ENCODE measurements around the gene AP1S2. TPM values are rescaled to one million over a fixed set of nuclear protein-coding genes. Genes with fewer than 3 reads are reported as not detected.
"Not testable (repeated sequence)": the region's sequence is repeated elsewhere in the genome, so short reads cannot be mapped to it uniquely, and the experiment has no call there.

Gene AP1S2
- total RNA-seq, 2 experiments from 2014 or later: 40.2 to 49.5 TPM

DNA sequence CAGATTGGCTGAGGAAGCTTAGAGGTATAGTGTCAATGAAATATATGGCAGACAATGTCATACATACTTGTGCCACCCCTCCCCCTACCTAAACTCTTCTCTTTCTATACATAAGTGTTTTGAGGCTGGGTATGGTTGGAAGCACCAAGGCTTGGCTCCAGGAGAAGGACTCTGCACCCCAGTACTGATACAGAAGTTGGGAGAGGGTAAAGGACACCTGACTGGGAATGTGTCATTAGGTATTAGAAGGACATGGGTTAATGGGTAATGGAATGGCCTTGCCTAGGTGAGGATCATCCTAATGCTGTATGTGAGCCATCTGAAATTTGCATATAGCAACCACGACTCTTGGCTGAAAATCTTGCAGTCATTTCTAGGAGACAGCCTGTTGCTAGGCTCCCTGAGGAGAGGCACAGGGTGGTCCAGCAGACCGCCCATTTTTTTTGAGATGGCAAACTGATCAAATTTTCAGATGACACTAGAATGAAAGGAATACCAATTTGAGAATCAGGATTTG, 26.8 kb upstream of the AP1S2 start:
- H3K36me3 ChIP-seq (ENCODE audit: insufficient read depth, low read length): no peaks in the 10 kb centered on the region; the same call in 1 of the 2 replicates
- no peaks in the 10 kb centered on the region for H4K20me1 ChIP-seq (ENCODE audit: insufficient read depth, low read length)
- H3K9me3 ChIP-seq (ENCODE audit: low read length): no peaks in the 10 kb centered on the region
- H3K79me2 ChIP-seq (ENCODE audit: insufficient read depth, low read depth, low read length): no peaks in the 10 kb centered on the region
- ChIA-PET POLR2A (no interaction called here), CTCF (ENCODE audit: unreplicated experiment) (no interaction called here)
- H3K4me3 ChIP-seq (ENCODE audit: low read depth, low read length, poor library complexity, severe bottlenecking): no peak overlapping the region
- intact Hi-C loops (cut with micrococcal nuclease; ENCODE audit: unreplicated experiment): no loop called here
- DNase-seq (ENCODE audit: low spot score): no peak
- peaks cover 9% of the 10 kb centered on the region for H3K4me1 ChIP-seq (ENCODE audit: insufficient read depth, low read length, poor library complexity, severe bottlenecking)
- no TSS peak for BruUV-seq (replicated peaks)
- TF ChIP-seq EZH2phosphoT487 (IDR thresholded peaks at IDR 0.05; ENCODE audit: borderline replicate concordance, low read depth, low read length): no peak
- TF ChIP-seq CTCF (conservative IDR thresholded peaks at IDR 0.05; ENCODE audit: low read length): no peak
- H2AFZ ChIP-seq (ENCODE audit: low read length): no peak overlapping the region
- no peaks in the 10 kb centered on the region for H3K9me2 ChIP-seq (ENCODE audit: insufficient read depth, low read length)
- H3K27ac ChIP-seq (ENCODE audit: low read depth, low read length, poor library complexity, severe bottlenecking): no peak overlapping the region
- H3K4me2 ChIP-seq (ENCODE audit: low read length): no peak overlapping the region

DNA sequence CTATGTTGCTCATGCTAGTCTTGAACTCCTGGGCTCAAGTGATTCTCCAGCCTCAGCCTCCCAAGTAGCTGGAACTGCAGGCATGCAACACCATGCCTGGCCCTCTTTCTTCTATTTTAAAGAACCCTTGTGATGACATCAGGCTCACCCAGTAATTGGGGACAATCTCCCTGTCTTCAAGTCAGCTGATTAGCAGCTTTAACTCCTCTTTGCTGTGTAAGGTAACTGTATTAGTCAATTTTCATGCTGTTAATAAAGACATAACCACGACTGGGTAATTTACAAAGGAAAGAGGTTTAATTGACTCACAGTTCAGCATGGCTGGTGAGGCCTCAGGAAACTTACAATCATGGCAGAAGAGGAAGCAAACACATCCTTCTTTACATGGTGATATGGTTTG, 23.3 kb upstream of the AP1S2 start:
- H3K27ac ChIP-seq (ENCODE audit: low read depth, low read length, poor library complexity, severe bottlenecking); H3K4me3 ChIP-seq (ENCODE audit: low read depth, low read length, poor library complexity, severe bottlenecking); H3K9me3 ChIP-seq (ENCODE audit: low read length); H3K4me2 ChIP-seq (ENCODE audit: low read length); H3K79me2 ChIP-seq (ENCODE audit: insufficient read depth, low read depth, low read length); H2AFZ ChIP-seq (ENCODE audit: low read length); DNase-seq (ENCODE audit: low spot score); BruUV-seq (replicated peaks); CTCF ChIA-PET (ENCODE audit: unreplicated experiment); H4K20me1 ChIP-seq (ENCODE audit: insufficient read depth, low read length); intact Hi-C loops (cut with micrococcal nuclease; ENCODE audit: unreplicated experiment); H3K4me1 ChIP-seq (ENCODE audit: insufficient read depth, low read length, poor library complexity, severe bottlenecking); H3K9me2 ChIP-seq (ENCODE audit: insufficient read depth, low read length); H3K36me3 ChIP-seq (ENCODE audit: insufficient read depth, low read length); POLR2A ChIA-PET: not testable (repeated sequence)

DNA sequence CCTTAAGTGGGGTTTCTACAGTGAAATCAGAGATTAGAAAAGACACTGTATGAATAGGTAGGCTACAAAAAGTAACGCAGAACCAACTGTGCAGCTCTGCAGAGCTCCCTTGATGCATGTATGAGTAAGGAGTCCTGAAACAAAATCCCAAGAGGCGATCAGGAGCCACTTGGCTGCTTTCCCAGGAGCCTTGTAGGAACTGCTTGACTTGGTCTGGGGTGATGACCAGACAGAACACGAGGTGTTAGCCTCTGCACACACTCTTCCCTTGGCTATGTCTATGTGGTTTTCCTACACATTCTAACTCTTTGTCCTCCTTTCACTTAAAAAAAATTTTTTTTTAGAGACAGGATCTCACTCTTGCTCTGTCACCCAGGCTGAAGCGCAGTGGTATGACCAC, 22.8 kb upstream of the AP1S2 start:
- H3K9me2 ChIP-seq (ENCODE audit: insufficient read depth, low read length): no peaks in the 10 kb centered on the region
- no peaks in the 10 kb centered on the region for H4K20me1 ChIP-seq (ENCODE audit: insufficient read depth, low read length)
- intact Hi-C loops (cut with micrococcal nuclease; ENCODE audit: unreplicated experiment): no loop called here
- H3K4me1 ChIP-seq (ENCODE audit: insufficient read depth, low read length, poor library complexity, severe bottlenecking): no peaks in the 10 kb centered on the region
- H3K36me3 ChIP-seq (ENCODE audit: insufficient read depth, low read length): no peaks in the 10 kb centered on the region; the same call in 1 of the 2 replicates
- no TSS peak for BruUV-seq (replicated peaks)
- CTCF ChIA-PET (ENCODE audit: unreplicated experiment): no interaction called here
- no peak for DNase-seq (ENCODE audit: low spot score)
- H3K4me2 ChIP-seq (ENCODE audit: low read length): no peak overlapping the region
- POLR2A ChIA-PET: no interaction called here
- TF ChIP-seq CTCF (conservative IDR thresholded peaks at IDR 0.05; ENCODE audit: low read length) (no peak), EZH2phosphoT487 (IDR thresholded peaks at IDR 0.05; ENCODE audit: borderline replicate concordance, low read depth, low read length) (no peak)
- no peaks in the 10 kb centered on the region for H3K9me3 ChIP-seq (ENCODE audit: low read length)
- no peak overlapping the region for H3K4me3 ChIP-seq (ENCODE audit: low read depth, low read length, poor library complexity, severe bottlenecking)
- H3K79me2 ChIP-seq (ENCODE audit: insufficient read depth, low read depth, low read length): no peaks in the 10 kb centered on the region
- H3K27ac ChIP-seq (ENCODE audit: low read depth, low read length, poor library complexity, severe bottlenecking): no peak overlapping the region
- no peak overlapping the region for H2AFZ ChIP-seq (ENCODE audit: low read length)
